NCI-H187 treated with DMSO at 0.1 percent for 48 hours (cell line): ENCODE data around the gene CDC16.
"Not testable (repeated sequence)": the region's sequence is repeated elsewhere in the genome, so short reads cannot be mapped to it uniquely, and the experiment has no call there.

Experiments used
- DNase-seq: peaks from one replicate; lab custom pipeline; 2025; lab: John Stamatoyannopoulos, UW

The CDC16 gene

DNA sequence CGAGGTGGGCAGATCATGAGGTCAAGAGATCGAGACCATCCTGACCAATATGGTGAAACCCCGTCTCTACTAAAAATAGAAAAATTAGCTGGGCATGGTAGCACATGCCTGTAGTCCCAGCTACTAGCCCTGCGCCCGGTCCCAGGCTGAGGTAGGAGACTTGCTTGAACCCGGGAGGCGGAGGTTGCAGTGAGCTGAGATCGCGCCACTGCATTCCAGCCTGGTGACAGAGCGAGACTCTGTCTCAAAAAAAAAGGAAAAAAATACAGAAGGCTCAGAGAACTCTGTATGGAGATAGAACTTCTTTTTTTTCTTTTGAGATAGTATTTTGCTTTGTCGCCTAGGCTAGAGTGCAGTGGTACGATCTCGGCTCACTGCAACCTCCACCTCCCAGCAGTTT, 29.6 kb downstream of the CDC16 start:
- DNase-seq: not testable (repeated sequence)

DNA sequence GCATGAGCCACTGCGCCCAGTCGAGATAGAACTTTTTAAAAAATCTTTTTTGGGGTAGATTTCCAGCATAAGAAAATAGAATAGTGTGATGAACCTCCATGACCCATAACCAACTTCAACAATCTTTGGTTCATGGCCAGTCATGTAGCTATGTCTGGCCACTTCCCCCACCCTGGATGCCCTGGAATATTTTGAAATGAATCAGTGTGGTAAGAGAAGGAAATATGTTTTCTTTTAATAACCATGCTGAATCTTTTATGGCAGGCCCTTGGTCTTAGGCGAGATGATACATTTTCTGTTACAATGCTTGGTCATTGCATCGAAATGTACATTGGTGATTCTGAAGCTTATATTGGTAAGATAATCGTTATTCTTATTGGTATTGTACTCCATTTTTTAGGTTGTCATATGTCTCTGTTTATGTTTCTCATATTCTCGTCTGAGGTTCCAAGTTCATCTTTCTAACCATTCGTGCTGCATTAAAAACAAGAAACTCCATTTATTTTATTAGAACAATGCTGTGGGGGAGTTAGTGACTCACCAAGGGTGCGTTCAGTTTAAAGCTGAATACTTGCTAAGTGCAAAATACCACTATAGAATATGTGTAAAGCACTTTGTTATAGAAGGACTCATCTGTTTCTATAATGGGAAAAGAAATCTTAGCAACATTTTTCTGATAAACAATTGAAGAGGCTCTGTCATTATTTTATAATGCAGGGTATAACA, 30.4 kb downstream of the CDC16 start:
- no peak for DNase-seq

- no peak for DNase-seq
Observed at GRCh38 chr13:114266241-114266640, 31.5 kb downstream of the CDC16 start.

GRCh38 chr13:114268344-114269280, 33.9 kb downstream of the CDC16 start:
- DNase-seq: no peak

DNA sequence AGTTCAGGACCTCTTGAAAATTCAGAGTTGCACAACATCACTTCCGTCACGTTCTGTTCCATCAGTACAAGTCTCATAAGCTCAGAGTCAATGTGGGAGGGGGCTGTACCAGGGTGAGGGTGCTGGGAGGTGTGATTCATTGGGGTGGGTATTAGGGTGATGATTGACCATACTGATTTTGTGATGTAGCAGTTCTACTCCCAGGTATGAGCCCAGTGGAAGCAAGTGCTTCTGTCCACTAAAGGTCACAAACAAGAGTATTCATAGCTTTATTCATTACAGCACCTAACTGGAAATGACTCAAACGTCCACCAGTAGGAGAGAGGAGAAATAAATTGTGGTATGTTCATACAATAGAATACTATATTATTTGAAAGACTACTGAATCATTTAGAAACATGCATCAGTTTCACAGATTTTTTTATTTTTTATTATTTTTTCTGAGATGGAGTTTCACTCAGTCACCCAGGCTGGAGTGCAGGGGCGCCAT, 34.6 kb downstream of the CDC16 start:
- DNase-seq: no peak

- no peak for DNase-seq
Observed at GRCh38 chr13:114272977-114273376, 38.3 kb downstream of the CDC16 start.

- DNase-seq: no peak
Observed at GRCh38 chr13:114275304-114275703, 40.6 kb downstream of the CDC16 start.

GRCh38 chr13:114279146-114279545, 44.4 kb downstream of the CDC16 start:
- no peak for DNase-seq

- DNase-seq: no peak
Observed at GRCh38 chr13:114279758-114280355, 45.2 kb downstream of the CDC16 start.

DNA sequence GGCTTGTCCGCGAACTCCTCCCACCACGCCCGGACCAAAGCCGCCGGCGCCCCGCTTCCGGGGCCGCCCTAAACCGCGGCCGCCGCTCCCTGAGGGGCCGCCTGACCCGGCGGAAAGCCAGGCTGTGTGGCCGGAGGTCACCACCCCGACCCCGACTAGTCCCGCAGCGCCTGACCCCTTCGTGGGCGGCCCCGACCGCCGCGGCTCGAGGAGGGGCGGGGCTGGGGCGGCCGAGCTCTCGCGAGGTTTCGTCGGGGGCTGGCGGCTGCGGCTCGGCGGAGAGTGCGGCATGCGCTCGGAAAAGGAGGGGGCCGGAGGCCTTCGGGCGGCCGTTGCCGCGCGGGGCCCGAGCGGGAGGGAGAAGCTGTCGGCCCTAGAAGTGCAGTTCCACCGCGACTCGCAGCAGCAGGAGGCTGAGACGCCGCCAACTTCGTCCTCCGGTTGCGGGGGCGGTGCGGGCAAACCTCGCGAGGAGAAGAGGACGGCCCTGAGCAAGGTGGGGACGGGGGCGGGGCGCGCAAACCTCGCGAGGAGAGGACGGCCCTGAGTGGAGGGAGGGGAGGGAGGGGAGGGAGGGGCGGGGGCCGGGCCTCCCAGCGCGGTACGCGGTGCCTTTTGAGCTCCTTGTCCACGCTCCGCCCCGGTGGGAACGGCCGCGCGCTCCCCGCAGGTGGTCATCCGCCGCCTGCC, 46.8 kb downstream of the CDC16 start, which contains the start of gene UPF3A:
TSS of gene UPF3A (plus strand) at position 251 of the 690 bp plus-strand sequence. CDS start at position 290, 39 bp downstream.
- peak; percentile 86 for DNase-seq

GRCh38 chr13:114282041-114282670, 47.5 kb downstream of the CDC16 start:
- DNase-seq: peak; percentile 86

DNA sequence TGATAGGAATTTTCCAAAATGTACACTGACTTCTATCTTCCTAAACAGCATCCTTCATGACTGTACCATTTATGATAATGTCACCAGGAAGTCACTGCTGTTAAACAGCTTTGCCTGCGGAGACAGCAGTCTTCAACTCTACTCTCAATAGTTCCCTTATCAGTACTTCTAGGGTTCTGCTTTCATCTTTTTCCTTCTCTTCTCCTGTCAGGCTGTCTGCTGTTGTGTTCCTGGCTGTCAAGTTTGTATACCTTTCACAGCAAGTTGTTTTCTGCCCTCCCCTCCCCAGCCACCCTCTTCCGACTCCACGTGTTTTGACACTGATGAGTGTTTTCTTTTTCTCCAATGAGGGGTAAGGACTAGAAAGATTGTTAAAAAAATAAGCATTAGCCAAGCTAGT, 48.9 kb downstream of the CDC16 start:
- no peak for DNase-seq

DNA sequence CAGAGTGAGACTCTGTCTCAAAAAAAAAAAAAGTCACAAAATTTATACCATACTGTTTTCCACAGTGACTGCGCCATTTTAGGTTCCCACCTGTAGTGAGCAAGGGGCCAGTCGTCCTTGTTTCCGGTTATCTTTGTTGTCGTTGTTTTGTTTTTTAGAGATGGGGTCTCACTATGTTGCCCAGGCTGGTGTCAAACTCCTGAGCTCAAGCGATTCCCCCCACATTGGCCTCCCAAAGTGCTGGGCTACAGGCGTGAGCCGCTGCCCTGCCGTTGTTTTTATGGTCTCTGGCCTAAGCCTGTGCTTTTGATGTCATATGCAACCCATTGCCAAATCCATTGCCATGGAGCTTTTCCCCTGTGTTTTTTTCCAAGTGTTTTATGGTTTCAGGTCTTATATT, 50.0 kb downstream of the CDC16 start:
- DNase-seq: no peak

DNA sequence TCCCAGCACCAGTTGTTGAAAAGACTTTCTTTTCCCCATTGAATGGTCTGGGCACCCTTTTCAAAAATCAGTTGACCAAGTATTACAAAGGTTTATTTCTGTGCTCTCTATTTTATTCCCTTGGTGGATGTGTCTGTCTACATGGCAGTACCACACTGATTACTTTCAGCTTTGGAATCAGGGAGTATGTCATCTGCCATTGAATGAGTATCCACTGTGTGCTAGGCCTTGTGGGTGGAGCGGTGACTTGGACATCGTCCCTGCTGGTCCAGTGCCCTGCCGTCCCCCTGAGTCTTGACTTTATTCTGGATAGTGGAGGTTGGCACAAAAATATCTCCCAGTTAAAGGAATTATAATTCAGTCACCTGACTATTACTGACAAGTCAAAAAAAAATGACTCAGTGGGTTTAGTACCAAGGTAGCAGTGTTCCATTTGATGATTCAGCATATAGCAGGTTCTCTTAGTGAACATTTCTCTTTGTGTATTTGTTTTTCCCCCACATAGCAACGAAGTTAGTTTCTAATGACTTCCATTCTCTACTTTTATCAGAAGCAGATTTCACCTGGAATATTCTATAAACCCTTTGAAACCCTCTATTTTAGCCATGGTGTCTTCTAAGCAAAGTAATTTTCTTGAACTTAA, 50.6 kb downstream of the CDC16 start:
- no peak for DNase-seq

DNA sequence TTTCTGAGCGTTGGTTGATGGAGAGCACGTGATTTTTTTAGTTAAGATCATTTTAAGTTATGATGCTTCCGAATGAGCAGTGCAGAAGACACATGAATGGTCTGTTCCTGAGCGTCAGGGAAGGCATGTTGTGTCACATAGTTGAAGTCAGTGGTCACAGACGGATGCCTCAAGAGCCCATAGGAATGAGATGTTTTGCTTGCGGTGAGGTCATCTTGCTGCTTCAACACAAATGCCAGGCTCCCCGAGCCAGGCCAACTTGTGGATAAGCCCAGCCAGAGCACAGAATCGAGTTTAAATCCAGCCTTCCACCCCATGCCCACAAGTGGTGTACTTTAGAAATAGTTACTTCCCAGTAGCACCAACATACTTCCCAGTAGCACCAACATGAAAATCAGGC, 52.1 kb downstream of the CDC16 start:
- DNase-seq: no peak

DNA sequence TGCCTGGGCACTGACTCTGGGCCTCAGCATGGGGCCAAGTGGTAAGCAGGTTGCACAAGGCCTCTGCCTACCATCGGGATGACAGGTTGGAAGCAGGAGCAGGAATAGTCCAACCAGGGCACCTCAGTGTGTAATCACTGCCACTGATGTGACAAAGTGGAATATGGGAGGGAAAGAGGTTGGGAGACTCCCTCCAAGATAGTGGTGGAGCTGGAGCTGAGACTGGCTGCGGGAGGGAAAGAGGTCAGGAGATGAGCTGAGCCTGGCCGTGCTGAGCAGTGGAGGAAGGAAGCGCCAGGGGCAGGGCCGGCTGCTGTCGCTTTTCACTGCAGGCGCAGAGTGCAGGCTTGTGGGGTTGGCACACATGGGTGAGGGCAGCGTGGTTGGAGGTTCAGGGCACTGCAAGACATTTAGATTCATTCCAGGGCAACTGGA, 53.5 kb downstream of the CDC16 start:
- DNase-seq: no peak

- no peak for DNase-seq
Observed at GRCh38 chr13:114296448-114296847, 61.8 kb downstream of the CDC16 start.

DNA sequence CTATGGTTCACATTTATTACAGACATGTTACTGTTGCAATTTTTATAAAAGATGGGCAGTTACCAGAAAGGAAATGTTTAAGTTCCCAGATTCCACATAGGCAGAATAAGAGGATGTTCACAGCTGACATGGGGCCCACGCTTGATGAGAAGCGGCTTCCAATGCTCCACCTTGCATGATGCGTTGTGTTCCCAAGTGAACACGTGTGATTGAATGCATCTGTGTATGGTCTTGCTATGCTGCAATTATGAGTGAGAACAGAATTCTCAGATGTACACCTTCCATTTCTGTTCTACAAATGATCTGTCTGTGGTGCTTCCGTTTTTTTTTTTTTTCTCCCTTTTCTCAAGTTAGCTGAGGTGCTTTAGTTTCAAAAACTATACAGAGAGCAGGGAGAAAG, 62.2 kb downstream of the CDC16 start:
- DNase-seq: no peak

DNA sequence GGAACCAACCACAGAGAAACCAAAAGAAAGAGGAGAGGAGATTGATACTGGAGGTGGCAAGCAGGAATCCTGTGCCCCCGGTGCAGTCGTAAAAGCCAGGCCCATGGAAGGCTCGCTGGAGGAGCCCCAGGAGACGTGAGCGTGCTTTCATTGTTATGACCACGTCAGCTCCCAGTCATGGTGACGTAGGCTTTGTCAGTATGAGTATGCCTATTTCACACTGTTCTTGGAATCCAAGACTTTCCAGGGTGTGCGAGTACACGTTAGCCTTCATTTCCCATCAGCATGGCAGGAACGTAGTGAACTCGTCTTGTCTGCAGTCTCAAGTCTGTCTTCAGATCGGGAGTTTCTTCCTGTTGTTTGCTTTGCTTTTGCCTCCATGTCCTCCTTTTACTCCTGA, 64.2 kb downstream of the CDC16 start:
- DNase-seq: no peak

GRCh38 chr13:114299604-114300305, 65.1 kb downstream of the CDC16 start:
- no peak for DNase-seq
